GM18511 (cell line): ENCODE results near the gene KRT75.
"Not testable (repeated sequence)": the region's sequence is repeated elsewhere in the genome, so short reads cannot be mapped to it uniquely, and the experiment has no call there.

Source experiments
- ATAC-seq: cut with Tn5 transposase; IDR thresholded peaks from one replicate; pipeline ENCODE4 v1.9.1; 2021; ENCODE audit warnings: mild to moderate bottlenecking, moderate library complexity; ENCODE audit not compliant: unreplicated experiment

KRT75 gene

DNA sequence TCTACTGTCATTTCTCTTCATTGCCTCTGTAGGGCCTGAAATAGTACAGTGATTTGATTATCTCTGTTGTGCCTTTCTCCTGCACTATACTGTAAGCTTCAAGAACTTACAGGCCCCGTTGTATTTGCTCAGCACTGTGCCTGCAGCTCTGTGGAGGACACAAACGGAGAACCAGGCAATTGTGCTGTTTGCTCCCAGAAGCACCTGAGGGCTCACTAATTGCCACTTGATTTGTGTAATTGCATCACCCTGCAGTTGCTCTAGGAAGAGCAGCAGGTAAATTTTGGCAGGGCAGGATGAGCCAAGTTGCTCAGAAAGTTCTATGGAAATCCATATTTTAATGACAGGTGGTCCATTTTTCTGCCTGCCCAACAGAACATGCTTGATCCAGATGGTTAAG, 16.4 kb downstream of the KRT75 start:
- no peak for ATAC-seq

- no peak for ATAC-seq
Measured at GRCh38 chr12:52416795-52417194, 17.4 kb downstream of the KRT75 start.

- ATAC-seq = no peak
Measured at GRCh38 chr12:52415870-52416750, 18.1 kb downstream of the KRT75 start.

DNA sequence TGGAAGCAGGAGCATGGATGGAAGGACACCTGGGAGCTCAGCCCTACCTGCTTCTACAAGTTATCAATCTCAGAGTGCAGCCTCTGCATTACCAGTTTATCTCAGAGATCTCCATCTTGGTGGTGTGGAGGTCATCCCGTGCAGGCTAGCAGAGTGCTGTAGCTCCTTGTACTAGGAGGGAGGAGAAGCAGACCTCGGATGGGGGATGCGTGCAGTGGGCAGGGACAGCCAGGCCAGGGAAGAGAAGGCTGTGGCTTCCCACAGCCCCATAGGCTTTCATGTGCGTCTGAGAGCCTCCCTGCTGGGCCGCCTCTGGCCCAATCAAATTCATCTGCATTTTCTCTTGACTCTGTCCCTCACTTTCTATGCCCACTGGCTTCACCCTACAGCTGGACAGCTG, 19.2 kb downstream of the KRT75 start:
- no peak for ATAC-seq

GRCh38 chr12:52413782-52414345, 20.3 kb downstream of the KRT75 start:
- ATAC-seq = no peak

GRCh38 chr12:52413202-52413601, 21.0 kb downstream of the KRT75 start:
- ATAC-seq = no peak

DNA sequence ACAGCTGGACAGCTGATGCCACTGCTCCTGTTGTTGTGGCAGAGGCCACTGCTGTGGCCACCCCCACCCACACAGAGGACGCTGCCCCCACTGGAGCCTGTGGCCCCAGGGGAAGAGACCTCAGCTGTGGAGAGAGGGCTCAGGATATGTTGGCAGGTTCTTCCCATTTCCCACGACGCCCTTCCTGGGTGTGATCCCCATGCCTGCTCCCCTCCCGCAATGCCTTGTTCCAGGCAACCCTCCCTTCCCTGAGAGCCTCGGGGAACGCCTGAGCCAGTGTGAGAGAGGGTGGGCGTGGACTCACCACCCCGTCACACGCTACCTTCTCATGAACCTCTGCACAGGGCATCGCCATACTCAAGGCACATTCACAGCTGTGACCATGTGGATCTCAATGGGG, 22.4 kb downstream of the KRT75 start:
- no peak for ATAC-seq

DNA sequence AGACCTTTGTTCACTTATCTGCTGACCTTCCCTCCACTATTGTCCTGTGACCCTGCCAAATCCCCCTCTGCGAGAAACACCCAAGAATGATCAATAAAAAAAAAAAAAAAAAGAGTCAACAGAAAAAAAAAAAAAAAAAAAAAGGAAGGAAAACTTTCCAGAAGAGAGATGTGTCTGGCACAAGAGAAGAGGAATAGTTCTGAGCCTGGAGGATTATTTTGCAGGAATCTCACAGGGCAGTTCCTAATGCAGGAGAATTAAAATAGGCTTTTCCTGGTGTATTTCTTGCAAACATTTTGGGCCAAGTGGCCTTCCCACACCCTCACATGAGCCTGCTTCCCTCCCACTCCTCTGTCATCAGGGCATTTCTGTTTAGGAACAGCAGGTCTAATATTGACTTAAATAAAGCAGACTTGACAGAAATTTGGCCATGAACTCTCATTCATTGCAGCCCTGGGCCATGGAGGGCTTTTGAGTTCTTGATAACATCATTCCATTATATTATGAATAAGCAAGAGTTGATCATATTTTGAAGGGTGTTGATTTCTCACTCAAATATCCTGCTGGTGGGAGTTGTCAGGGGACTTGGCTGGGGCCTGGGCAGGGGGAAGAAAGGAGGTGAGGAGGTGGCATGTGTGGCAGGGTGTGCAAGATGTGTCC, 23.5 kb downstream of the KRT75 start:
- not testable (repeated sequence) for ATAC-seq

- ATAC-seq = no peak
Measured at GRCh38 chr12:52407918-52408317, 26.3 kb downstream of the KRT75 start.

- no peak for ATAC-seq
Measured at GRCh38 chr12:52405922-52406385, 28.2 kb downstream of the KRT75 start, which contains the start of gene KRT82. KRT82 (minus strand) TSS chr12:52406335; CDS start chr12:52406277, 58 bp downstream.

- ATAC-seq = no peak
Measured at GRCh38 chr12:52404951-52405350, 29.2 kb downstream of the KRT75 start.

DNA sequence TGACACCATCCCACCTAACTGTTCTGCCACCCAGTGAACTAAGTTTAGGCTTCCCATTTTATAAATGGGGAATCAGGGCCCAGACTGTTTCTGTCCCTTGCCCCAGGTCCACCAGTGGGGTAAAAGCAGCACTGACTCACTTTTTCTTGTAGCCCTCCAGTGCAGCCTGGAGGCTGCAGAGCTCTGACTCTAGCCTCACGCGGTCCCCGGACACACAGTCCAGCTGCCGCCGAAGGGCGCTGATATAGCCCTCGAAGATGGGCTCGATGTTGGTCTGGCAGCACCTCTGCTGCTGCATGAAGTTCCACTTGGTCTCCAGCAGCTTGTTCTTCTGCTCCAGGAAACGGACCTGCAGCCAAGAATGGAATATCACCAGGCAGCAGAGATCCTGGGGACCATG, 30.6 kb downstream of the KRT75 start:
- ATAC-seq = no peak

GRCh38 chr12:52402873-52403540, 31.2 kb downstream of the KRT75 start:
- no peak for ATAC-seq

DNA sequence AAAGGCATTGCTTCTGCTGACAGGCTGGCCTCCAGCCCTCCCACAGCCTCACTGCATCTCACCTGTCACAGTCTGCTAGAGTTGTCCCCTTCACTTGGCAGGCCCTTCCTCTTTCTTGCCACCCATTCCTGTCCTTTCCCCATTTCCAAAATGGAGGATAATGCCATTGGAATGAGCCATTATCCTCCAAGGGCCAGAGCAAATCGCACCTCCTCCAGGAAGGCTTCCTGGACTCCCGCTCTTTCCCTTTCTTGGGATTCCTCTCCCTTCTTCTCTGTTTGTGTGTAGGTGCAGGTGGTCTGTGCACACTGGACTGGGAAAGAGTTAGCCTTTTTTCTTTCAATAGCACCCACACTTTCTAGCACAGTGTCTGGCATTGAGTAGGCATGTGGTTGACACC, 31.8 kb downstream of the KRT75 start:
- no peak for ATAC-seq

DNA sequence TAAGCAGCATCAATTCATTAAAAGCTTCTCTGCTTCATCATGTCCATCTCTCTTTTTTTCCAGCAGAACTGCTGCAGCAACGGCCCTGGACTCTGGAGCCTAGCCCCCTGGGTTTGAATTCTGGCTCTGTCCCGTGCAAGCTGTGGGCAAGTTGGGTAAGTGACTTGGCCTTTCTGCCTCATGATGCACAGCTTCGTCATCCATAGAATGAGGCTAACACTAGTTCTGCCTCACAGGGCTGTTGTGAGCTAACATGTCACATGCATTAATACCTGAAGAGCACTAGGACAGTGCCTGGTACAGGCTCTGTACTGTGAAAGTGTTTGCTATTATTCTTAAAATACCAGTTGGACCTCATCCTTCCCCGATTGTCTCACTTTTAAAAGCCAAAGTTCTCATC, 32.2 kb downstream of the KRT75 start:
- ATAC-seq = no peak

GRCh38 chr12:52401526-52401925, 32.6 kb downstream of the KRT75 start:
- ATAC-seq = no peak

- no peak for ATAC-seq
Measured at GRCh38 chr12:52400906-52401305, 33.3 kb downstream of the KRT75 start.

GRCh38 chr12:52399756-52400155, 34.4 kb downstream of the KRT75 start:
- ATAC-seq = no peak

- ATAC-seq = no peak
Measured at GRCh38 chr12:52398176-52398575, 36.0 kb downstream of the KRT75 start.

DNA sequence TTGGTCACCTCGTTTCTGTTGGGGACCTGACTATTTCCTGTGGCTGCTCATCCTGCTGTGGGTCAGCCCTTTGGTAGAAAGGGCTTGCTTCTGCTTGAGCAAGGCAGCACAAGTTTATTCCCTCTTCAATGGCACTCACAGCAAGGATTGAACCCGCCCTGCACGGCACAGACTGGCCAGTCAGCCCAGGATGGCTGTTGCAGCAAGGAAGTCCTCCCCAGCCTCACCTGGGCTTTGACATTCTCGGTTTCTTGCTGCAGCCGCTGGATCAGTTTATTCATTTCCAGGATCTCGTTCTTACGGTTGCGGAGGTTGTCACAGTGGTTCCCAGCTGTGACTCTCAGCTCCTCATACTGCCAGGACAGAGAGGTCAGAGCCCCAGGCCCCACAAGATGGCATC, 37.5 kb downstream of the KRT75 start:
- no peak for ATAC-seq

- ATAC-seq = no peak
Measured at GRCh38 chr12:52395761-52396434, 38.3 kb downstream of the KRT75 start.
